Stimulated activated memory B cell treated with anti-CD40 and anti-IgM and Interleukin-4, amounts not matched to agents 10 μg/mL and 1 μg/mL and 100 μg/mL, for 72 hours (primary cell): ENCODE data around the gene NODAL.

Experiments used
- ATAC-seq: fragments of 150-1000 bp; cut with Tn5 transposase; 2 replicates; pipeline ENCODE4 v1.10.0; 2021
- H3K27ac Mint-ChIP-seq: one replicate; pipeline ENCODE4 v1.8.0; 2022; ENCODE audit warnings: mild to moderate bottlenecking, mixed read lengths
- H3K27me3 Mint-ChIP-seq: one replicate; pipeline ENCODE4 v1.8.0; 2022; ENCODE audit warnings: mixed read lengths
- H3K36me3 Mint-ChIP-seq: one replicate; pipeline ENCODE4 v1.8.0; 2022; ENCODE audit warnings: mixed read lengths
- H3K4me1 Mint-ChIP-seq: one replicate; pipeline ENCODE4 v1.8.0; 2022; ENCODE audit warnings: mixed read lengths
- H3K4me3 Mint-ChIP-seq: one replicate; pipeline ENCODE4 v1.8.0; 2022; ENCODE audit warnings: mild to moderate bottlenecking, moderate library complexity, mixed read lengths
- H3K9me3 Mint-ChIP-seq: one replicate; pipeline ENCODE4 v1.8.0; 2022; ENCODE audit warnings: mixed read lengths

NODAL gene

DNA sequence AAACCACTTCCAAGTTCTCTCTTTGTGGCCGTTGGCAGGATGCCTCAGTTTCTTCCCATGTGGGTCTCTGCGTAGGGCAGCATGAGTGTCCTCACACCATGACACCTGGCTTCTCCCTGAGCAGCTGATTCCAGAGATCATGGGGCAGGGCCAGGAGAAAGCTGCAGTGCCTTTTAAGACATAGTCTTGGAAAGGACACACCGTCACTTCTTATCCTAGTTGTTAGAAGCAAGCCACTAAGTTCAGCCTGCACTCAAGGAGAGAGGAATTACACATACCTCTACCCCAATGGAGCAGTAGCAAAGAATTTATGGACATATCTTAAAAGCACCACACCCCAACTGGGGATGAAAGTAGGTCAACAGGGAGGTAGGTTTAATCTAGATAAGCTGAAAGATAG is 16.4 kb downstream of the NODAL start:
- Mint-ChIP-seq H3K27ac (no peak overlapping the region), H3K36me3 (peaks cover 45% of the 10 kb centered on the region), H3K9me3 (no peaks in the 10 kb centered on the region), H3K4me1 (no peaks in the 10 kb centered on the region), H3K4me3 (no peak overlapping the region), H3K27me3 (no peaks in the 10 kb centered on the region)
- no peak for ATAC-seq

DNA sequence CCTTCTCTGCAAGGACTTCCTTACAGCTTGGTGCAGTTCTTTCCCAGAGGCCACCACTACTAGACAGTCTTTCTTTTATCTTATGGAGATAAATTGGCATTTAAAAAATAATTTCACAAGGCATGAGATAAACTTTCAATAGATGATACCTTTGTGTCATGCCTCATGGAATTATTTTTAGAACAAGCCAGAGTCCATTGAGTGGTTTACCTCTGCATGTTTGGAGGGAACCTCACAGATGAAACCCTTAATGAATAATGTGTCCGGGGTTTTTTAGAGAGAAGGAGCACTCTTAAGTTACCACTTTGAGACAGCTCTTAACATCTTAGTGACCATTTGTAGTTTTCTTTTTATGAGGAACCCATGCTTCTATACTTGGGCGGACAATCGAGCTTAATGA is 17.2 kb downstream of the NODAL start:
- Mint-ChIP-seq H3K9me3 (no peaks in the 10 kb centered on the region), H3K4me1 (no peaks in the 10 kb centered on the region), H3K27me3 (no peaks in the 10 kb centered on the region), H3K27ac (no peak overlapping the region), H3K4me3 (no peak overlapping the region), H3K36me3 (peaks cover 52% of the 10 kb centered on the region)
- ATAC-seq: no peak

DNA sequence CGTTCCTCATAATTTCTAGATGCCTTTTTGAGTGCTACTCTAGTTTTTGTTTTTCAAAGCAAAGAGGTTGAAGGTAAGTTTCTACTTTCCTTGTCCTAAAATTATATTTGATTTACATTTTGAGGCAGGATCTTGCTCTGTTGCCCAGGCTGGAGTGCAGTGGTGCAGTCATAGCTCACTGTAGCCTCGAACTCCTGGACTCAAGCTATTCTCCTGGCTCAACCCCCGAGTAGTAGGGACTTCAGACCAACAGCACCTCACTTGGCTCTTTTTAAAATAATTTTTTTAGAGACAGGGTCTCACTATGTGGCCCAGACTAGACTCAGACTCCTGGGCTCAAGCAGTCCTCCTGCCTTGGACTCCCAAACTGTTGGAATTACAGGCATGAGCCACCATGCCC is 22.8 kb downstream of the NODAL start:
- no peak overlapping the region for H3K4me3 Mint-ChIP-seq
- peaks cover 35% of the 10 kb centered on the region for H3K36me3 Mint-ChIP-seq
- H3K9me3 Mint-ChIP-seq: no peaks in the 10 kb centered on the region
- no peak overlapping the region for H3K27ac Mint-ChIP-seq
- peaks cover 16% of the 10 kb centered on the region for H3K4me1 Mint-ChIP-seq
- ATAC-seq: no peak
- no peaks in the 10 kb centered on the region for H3K27me3 Mint-ChIP-seq

DNA sequence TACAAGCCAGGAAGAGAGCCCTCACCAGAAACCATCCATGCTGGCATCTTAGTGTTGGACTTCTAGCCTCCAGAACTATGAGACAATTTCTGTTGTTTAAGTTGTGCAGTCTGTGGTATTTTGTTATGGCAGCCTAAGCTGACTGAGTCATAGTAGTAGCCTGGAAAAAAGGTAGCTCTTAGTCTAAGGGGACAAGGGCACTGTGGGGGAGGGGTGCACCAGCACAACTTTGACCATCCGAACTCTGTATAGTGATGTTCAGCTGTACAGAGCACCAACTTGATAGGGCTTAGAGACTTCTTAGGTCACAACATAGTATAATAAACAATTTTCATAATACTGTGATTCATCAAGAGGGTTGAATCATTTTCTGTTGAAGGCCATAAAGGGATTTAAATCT is 23.3 kb downstream of the NODAL start:
- H3K27me3 Mint-ChIP-seq: no peaks in the 10 kb centered on the region
- no peak overlapping the region for H3K27ac Mint-ChIP-seq
- H3K4me1 Mint-ChIP-seq: peaks cover 17% of the 10 kb centered on the region
- H3K9me3 Mint-ChIP-seq: no peaks in the 10 kb centered on the region
- peaks cover 31% of the 10 kb centered on the region for H3K36me3 Mint-ChIP-seq
- no peak overlapping the region for H3K4me3 Mint-ChIP-seq
- ATAC-seq: no peak

DNA sequence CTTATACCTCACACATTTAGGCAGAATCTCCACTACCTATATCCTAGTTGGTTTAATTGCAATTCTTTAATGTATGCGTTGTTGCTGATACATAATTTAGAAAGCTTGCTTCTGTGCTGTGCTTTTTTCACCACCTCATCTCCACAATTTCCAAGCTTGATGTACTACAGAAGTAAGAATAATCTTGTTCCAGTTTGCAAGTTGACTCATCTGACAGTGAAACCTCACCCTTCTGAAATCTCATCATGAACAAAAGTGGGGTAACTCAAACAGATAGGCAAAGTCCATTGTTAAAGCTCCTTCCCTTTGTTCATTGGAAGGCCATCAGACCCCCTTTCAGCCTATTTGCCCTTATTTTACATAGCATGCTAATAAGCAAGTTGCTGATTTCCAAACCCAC is 23.9 kb downstream of the NODAL start:
- H3K27me3 Mint-ChIP-seq: no peaks in the 10 kb centered on the region
- H3K27ac Mint-ChIP-seq: no peak overlapping the region
- peaks cover 24% of the 10 kb centered on the region for H3K36me3 Mint-ChIP-seq
- H3K4me1 Mint-ChIP-seq: peaks cover 23% of the 10 kb centered on the region
- no peak overlapping the region for H3K4me3 Mint-ChIP-seq
- H3K9me3 Mint-ChIP-seq: no peaks in the 10 kb centered on the region
- ATAC-seq: no peak

DNA sequence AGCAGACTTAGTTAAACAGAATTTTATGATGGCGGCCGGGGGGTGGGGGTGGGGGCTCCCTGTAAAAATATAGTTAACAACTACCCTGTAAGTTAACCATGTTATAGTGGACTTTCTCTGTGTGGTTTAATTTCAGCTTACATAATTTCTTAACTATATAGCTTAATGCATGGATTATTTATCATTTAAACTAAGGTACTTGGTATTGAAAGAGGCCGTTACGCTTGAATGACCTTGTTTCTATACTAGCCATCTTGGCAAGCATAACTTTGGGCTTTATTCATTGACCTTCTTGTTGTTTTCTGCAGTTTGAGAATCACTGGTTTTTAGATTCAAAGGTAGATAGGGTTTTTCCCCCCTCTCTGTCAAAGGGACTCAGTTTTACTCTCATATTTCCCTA is 29.1 kb downstream of the NODAL start:
- Mint-ChIP-seq H3K36me3 (peaks cover 24% of the 10 kb centered on the region), H3K27ac (no peak overlapping the region), H3K4me1 (peaks cover 59% of the 10 kb centered on the region), H3K27me3 (no peaks in the 10 kb centered on the region), H3K9me3 (no peaks in the 10 kb centered on the region), H3K4me3 (no peak overlapping the region)
- no peak for ATAC-seq

DNA sequence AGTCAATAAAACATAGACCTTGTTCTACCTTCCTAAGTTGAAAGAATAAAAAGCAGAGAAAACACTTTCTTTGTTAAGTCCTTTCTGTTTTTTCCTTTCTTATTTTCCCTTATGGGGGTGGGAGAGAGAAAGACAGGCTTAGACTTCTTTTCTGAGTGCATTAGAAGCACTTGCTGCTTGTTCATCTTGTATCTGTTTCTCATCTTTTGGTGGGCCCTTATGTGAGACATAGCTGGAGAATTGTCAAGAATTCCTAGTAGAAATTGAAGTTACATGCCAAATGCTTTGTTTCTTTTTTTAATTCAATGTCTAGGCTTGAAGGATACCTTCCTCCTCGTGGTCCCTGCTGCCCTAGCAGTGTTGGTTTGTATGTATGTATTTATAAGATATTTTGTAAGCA is 30.9 kb downstream of the NODAL start:
- H3K9me3 Mint-ChIP-seq: no peaks in the 10 kb centered on the region
- H3K36me3 Mint-ChIP-seq: peaks cover 24% of the 10 kb centered on the region
- no peaks in the 10 kb centered on the region for H3K27me3 Mint-ChIP-seq
- no peak overlapping the region for H3K4me3 Mint-ChIP-seq
- ATAC-seq: no peak
- no peak overlapping the region for H3K27ac Mint-ChIP-seq
- peaks cover 64% of the 10 kb centered on the region for H3K4me1 Mint-ChIP-seq

DNA sequence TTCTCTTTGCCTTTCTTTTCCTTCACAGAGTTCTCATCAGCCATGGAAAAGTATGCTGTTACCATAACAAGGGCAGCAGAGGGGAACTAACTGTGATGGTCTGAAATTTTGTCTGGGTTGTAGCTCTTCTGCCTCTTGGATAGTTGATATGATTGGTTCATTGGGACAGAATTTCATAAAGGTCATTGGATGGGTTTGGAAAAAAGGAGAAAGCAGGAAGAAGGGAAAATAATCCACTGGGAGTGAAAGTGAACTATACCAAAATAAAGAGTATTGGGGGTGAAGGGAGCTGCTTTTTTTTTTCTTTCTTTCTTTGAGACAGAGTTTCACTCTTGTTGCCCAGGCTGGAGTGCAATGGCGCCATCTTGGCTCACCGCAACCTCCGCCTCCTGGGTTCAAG is 31.7 kb downstream of the NODAL start:
- H3K27me3 Mint-ChIP-seq: no peaks in the 10 kb centered on the region
- no peak overlapping the region for H3K4me3 Mint-ChIP-seq
- no peak overlapping the region for H3K27ac Mint-ChIP-seq
- peaks cover 24% of the 10 kb centered on the region for H3K36me3 Mint-ChIP-seq
- no peak for ATAC-seq
- no peaks in the 10 kb centered on the region for H3K9me3 Mint-ChIP-seq
- peaks cover 64% of the 10 kb centered on the region for H3K4me1 Mint-ChIP-seq

DNA sequence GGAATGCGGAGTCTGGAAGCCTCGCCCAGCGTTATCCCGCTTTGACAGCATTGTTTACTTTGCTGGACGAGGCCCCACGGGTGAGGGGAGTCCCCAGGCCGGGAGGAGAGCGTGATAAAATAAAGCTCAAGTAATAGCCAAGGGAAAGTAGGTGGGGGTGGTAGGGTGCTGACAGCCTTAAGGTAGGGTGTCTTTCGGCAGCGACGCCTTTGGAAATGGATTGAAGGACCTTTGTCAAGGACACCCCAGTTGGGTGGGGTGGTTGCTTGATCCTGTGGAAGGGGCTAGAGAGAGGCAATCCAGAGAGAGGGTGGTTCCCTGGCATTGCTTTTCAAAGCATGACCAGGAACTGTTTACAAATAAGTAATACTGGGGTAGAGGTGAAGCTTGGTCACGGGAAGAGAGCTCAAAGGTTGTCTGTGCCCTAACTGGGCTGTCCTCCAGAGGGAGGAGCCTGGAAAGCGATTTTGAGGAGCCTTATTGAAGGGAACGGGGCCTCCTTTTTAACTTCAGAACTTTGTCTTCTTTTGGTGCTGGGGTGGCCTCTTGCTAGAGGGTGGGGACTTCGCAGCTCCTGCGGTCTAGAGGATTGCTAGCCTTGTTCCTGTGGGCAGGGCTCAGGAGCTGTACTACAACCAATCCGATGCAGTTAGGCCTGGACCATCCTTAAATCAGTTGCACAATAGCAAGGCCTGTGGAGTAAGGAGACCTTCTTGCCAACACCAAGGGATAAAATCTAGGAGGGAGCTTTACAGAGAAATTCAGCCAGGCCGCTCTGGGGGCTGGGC is 36.2 kb downstream of the NODAL start:
- peak overlapping the region; percentile 86 for H3K27ac Mint-ChIP-seq
- peaks cover 47% of the 10 kb centered on the region for H3K4me1 Mint-ChIP-seq
- no peaks in the 10 kb centered on the region for H3K27me3 Mint-ChIP-seq
- peaks cover 15% of the 10 kb centered on the region for H3K36me3 Mint-ChIP-seq
- H3K4me3 Mint-ChIP-seq: peak overlapping the region; percentile 96
- no peak for ATAC-seq
- no peaks in the 10 kb centered on the region for H3K9me3 Mint-ChIP-seq

DNA sequence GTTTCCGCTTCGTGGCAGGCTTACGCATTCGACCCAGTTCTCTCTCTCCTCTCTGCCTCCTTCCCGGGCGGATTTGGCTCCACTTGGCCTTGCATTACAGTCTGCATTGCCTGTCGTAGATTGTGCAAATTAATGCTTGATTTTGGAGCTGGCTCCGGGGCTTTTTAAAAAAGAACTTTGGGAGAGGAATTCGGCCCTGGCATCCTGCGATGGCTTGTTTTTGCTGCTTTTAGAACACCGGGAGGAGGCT is 36.8 kb downstream of the NODAL start:
- Mint-ChIP-seq H3K9me3 (no peaks in the 10 kb centered on the region), H3K27me3 (no peaks in the 10 kb centered on the region), H3K27ac (peak overlapping the region; percentile 86), H3K4me3 (peak overlapping the region; percentile 96), H3K36me3 (peaks cover 12% of the 10 kb centered on the region), H3K4me1 (peaks cover 43% of the 10 kb centered on the region)
- no peak for ATAC-seq

DNA sequence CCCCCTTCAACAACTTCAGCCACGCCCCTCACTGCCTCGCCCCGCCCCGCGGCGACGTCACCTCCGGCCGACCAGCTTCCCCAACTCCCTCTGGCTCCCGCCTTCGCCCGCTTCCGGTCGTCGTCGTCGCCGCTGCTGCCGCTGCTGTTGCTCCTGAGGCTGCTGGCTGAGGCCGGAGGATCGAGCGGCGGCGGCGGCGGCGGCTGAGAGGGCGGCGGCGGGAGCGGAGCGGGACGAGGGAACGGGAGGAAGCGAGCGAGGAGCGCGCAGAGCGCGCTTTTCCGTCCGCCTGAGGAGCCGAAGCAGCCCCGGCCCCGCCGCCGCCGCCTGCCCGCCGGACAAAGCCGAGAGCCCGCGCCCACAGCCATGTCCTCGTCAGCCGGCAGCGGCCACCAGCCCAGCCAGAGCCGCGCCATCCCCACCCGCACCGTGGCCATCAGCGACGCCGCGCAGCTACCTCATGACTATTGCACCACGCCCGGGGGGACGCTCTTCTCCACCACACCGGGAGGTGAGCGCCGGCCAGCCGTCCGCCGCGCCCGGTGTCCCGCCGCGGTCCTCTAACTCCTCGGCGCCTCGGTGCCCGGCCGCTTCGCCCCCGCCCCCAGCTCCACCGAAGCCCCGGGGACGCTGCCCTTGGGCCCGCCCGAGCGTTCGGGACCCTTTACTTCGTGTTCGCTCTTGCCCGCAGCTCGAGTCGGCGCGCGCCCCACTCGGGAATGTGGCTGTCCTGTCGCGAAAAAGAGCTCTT is 37.3 kb downstream of the NODAL start, which contains the start of gene EIF4EBP2:
TSS of gene EIF4EBP2 (plus strand) at position 110 of the 751 bp plus-strand sequence. CDS start at position 367, 257 bp downstream.
- Mint-ChIP-seq H3K9me3 (no peaks in the 10 kb centered on the region), H3K36me3 (peaks cover 9% of the 10 kb centered on the region), H3K27ac (peak within 1 kb of the TSS; percentile 86), H3K4me3 (peak within 1 kb of the TSS; percentile 96), H3K4me1 (peaks cover 38% of the 10 kb centered on the region), H3K27me3 (no peaks in the 10 kb centered on the region)
- ATAC-seq: peak; percentile 100

DNA sequence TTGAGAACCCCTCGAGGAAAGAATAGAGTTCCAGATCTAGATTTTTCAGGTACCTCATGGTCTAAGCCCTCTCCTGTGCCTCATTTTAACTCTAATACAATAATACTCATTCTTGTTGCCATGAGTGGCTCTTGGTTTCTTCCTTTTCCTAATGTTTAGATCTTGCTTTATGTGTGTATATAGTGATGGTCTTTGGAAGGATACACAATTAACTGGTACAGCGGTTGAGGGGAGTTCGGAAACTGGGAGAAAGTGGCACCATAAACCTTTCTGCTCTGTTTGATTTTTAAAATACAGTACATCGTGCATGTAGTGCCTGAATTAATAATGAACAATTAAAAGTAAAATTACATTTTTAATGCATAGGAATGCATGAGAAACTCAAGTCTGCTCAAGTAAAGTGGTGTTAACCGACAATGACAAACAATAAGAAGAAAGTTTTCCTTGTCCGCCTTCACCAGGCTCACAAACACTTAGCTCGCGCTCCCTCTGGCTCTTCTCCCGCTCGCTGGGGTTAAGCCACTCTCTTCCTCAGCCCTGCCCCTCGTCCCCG is 37.9 kb downstream of the NODAL start:
- Mint-ChIP-seq H3K4me3 (peak overlapping the region; percentile 96), H3K4me1 (peaks cover 31% of the 10 kb centered on the region), H3K9me3 (no peaks in the 10 kb centered on the region), H3K27me3 (no peaks in the 10 kb centered on the region), H3K27ac (peak overlapping the region; percentile 86), H3K36me3 (peaks cover 3% of the 10 kb centered on the region)
- ATAC-seq: no peak

DNA sequence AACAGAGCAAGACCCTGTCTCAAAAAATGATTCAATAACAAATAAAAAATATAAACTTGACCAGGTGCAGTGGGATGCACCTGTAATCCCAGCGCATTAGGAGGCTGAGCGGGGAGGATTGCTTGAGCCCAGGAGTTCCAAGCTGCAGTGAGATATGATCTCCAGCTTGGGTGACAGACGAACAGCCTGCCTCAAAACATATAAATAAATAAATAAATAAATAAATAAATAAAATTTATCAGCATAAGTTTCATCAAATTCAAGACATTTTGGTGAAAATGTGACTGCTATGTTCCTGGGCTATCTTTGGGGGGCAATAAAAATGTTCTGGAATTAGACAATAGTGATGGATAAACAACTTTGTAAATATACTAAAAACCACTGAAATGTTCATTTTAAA is 42.3 kb downstream of the NODAL start:
- H3K4me1 Mint-ChIP-seq: peaks cover 6% of the 10 kb centered on the region
- no peak overlapping the region for H3K27ac Mint-ChIP-seq
- no peaks in the 10 kb centered on the region for H3K9me3 Mint-ChIP-seq
- no peaks in the 10 kb centered on the region for H3K27me3 Mint-ChIP-seq
- no peaks in the 10 kb centered on the region for H3K36me3 Mint-ChIP-seq
- ATAC-seq: no peak
- no peak overlapping the region for H3K4me3 Mint-ChIP-seq

DNA sequence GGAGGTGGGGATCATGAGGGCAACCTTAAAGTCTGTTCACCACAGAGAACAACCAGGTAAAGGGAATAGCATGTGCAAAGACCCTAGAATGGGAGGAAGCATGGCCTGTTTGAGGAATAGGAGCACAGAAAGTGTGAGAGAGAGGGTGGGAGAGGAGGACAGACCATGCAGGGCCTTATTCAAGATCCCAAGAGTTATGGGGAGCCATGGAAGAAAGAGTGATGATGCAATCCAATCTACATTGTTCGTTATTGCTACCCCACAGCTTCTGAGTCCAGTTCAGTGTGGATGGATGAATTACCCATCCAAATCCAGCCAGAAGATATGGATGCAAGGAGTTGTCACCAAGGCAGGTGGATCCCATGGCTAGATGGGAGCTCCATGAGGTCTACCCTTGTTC is 45.3 kb downstream of the NODAL start:
- no peaks in the 10 kb centered on the region for H3K4me1 Mint-ChIP-seq
- H3K9me3 Mint-ChIP-seq: no peaks in the 10 kb centered on the region
- no peak for ATAC-seq
- H3K27me3 Mint-ChIP-seq: peaks cover 10% of the 10 kb centered on the region
- no peak overlapping the region for H3K27ac Mint-ChIP-seq
- no peaks in the 10 kb centered on the region for H3K36me3 Mint-ChIP-seq
- H3K4me3 Mint-ChIP-seq: no peak overlapping the region

DNA sequence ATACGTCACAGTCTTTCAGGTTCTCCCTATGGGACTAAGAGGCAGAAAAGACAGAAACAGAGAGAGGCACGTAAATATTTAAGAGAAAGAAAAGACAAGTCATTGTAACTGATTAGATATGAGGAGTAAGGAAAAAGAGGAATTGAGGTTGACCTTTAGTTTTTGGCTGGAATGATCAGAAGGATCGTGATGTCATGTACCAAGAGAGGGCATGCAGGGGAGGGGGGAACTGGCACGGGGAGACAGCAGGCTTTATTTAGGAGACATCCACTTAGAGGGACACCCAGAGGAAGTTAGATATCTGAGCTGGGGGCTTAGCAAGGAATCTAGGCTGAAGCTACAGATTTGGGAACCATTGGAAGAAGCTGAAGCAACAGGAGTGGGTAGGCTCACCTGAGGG is 49.8 kb downstream of the NODAL start:
- Mint-ChIP-seq H3K9me3 (no peaks in the 10 kb centered on the region), H3K27me3 (peaks cover 14% of the 10 kb centered on the region), H3K4me3 (no peak overlapping the region), H3K27ac (no peak overlapping the region), H3K4me1 (no peaks in the 10 kb centered on the region), H3K36me3 (no peaks in the 10 kb centered on the region)
- no peak for ATAC-seq
